ENCODE data around the gene APOBEC4. TPM values are rescaled to one million over a fixed set of nuclear protein-coding genes. Genes with fewer than 3 reads are reported as not detected.
"Not testable (repeated sequence)": the region's sequence is repeated elsewhere in the genome, so short reads cannot be mapped to it uniquely, and the experiment has no call there.

The APOBEC4 gene
- total RNA-seq, 6 experiments from 2014 or later = not detected

DNA sequence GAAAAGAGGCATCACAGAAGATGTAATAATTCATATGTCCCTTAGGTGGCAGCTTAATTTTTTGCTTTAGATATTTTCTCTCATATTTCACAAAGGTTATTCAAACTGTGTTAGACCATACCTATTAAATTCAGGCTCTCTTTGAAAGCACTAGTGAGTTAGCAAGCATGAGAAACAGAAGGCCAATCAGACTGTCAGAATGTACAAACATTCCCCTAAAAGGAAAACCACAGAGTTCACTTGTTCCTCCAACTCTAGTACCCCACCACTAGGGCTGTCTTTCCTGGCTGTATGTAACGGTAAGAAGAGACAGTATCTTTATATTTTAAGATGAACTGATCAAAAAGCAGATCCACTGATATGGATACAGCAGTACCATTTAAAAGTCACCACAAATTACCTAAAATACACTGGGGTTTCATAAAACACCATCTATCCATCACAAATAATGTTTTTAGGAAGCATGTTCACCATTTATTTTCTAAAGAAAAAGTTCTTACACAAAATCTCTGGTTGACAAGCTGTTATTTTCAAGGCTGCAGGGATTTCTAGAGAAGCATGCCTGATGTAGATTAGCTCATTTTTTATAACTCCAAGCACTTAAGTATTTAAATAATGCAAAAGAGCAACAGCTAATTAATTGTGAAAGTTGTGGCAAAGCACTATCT is 19.3 kb downstream of the APOBEC4 start:
- Mint-ChIP-seq H3K4me1 (ENCODE audit: low read depth) (peaks cover 62% of the 10 kb centered on the region), H3K4me3 (peak overlapping the region; percentile 100), H3K36me3 (ENCODE audit: low read depth) (peaks cover 49% of the 10 kb centered on the region), H3K9me3 (peaks cover 4% of the 10 kb centered on the region; the same call in 1 of the 2 replicates), H3K27ac (peak overlapping the region; percentile 99), H3K27me3 (ENCODE audit: insufficient read depth) (peaks cover 7% of the 10 kb centered on the region)
- TF ChIP-seq, protein P1, sequence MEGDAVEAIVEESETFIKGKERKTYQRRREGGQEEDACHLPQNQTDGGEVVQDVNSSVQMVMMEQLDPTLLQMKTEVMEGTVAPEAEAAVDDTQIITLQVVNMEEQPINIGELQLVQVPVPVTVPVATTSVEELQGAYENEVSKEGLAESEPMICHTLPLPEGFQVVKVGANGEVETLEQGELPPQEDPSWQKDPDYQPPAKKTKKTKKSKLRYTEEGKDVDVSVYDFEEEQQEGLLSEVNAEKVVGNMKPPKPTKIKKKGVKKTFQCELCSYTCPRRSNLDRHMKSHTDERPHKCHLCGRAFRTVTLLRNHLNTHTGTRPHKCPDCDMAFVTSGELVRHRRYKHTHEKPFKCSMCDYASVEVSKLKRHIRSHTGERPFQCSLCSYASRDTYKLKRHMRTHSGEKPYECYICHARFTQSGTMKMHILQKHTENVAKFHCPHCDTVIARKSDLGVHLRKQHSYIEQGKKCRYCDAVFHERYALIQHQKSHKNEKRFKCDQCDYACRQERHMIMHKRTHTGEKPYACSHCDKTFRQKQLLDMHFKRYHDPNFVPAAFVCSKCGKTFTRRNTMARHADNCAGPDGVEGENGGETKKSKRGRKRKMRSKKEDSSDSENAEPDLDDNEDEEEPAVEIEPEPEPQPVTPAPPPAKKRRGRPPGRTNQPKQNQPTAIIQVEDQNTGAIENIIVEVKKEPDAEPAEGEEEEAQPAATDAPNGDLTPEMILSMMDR (IDR thresholded peaks at IDR 0.05) = peak; percentile 77
- peak; percentile 89 for DNase-seq

DNA sequence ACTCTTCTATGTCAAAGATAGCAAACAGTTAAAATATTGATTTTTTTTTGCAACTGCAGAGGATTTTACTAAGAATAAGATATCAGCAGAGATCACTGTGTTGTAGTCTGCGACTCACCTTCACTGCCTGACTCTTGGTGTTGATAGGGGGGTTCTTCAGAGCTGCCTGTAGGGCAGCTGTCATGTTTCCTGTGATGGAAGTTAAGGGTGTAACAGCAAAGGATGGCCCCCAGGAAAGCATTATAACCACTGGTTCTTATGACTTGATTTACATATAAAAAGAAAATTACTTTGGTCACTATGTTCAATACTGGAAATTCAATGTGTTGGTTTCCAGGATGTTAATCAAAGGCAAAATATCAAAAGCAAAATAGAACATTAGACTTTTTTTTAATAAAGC is 20.2 kb downstream of the APOBEC4 start:
- peaks cover 61% of the 10 kb centered on the region for H3K4me1 Mint-ChIP-seq (ENCODE audit: low read depth)
- DNase-seq = no peak
- peak overlapping the region; percentile 100 for H3K4me3 Mint-ChIP-seq
- TF ChIP-seq, protein P1 (IDR thresholded peaks at IDR 0.05) = no peak
- peaks cover 4% of the 10 kb centered on the region; the same call in 1 of the 2 replicates for H3K9me3 Mint-ChIP-seq
- peaks cover 57% of the 10 kb centered on the region for H3K36me3 Mint-ChIP-seq (ENCODE audit: low read depth)
- H3K27me3 Mint-ChIP-seq (ENCODE audit: insufficient read depth) = peaks cover 7% of the 10 kb centered on the region
- peak overlapping the region; percentile 99; the same call in 1 of the 2 replicates for H3K27ac Mint-ChIP-seq

GRCh38 chr1:183632114-183632513 is 21.0 kb downstream of the APOBEC4 start:
- Mint-ChIP-seq H3K4me1 (ENCODE audit: low read depth) (peaks cover 54% of the 10 kb centered on the region), H3K36me3 (ENCODE audit: low read depth) (peaks cover 57% of the 10 kb centered on the region), H3K9me3 (peaks cover 4% of the 10 kb centered on the region; the same call in 1 of the 2 replicates), H3K27ac (peak overlapping the region; percentile 47), H3K27me3 (ENCODE audit: insufficient read depth) (peaks cover 7% of the 10 kb centered on the region), H3K4me3 (peak overlapping the region; percentile 100)
- TF ChIP-seq, protein P1 (IDR thresholded peaks at IDR 0.05) = no peak
- DNase-seq = peak; percentile 41

GRCh38 chr1:183630748-183631147 is 22.4 kb downstream of the APOBEC4 start:
- Mint-ChIP-seq H3K4me1 (ENCODE audit: low read depth) (peaks cover 55% of the 10 kb centered on the region), H3K4me3 (peak overlapping the region; percentile 100), H3K36me3 (ENCODE audit: low read depth) (peaks cover 64% of the 10 kb centered on the region), H3K27me3 (ENCODE audit: insufficient read depth) (peaks cover 2% of the 10 kb centered on the region; the same call in 1 of the 2 replicates), H3K27ac (peak overlapping the region; percentile 53), H3K9me3 (peaks cover 4% of the 10 kb centered on the region; the same call in 1 of the 2 replicates)
- TF ChIP-seq, protein P1 (IDR thresholded peaks at IDR 0.05) = no peak
- DNase-seq = peak; percentile 72

DNA sequence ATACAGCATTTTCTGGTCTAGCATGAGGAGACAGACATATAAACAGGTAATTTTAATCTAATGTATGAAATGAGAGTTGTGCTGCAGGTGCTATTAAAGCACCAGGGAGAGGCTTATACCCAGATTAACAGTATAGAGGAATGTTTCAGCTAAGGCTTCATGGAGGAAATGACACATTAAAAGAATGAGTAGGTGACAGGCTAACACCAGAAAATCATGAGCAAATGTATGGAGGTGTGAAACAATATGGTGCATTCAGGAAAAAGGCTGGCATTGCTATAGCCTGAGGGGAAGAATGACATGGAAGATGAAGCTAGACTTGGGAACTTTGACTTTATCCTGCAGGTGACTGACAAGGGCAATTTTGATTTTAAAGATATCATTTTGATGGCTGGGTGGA is 24.6 kb downstream of the APOBEC4 start:
- Mint-ChIP-seq H3K36me3 (ENCODE audit: low read depth) (peaks cover 68% of the 10 kb centered on the region), H3K4me3 (peak overlapping the region; percentile 12; the same call in 1 of the 2 replicates), H3K27me3 (ENCODE audit: insufficient read depth) (peaks cover 2% of the 10 kb centered on the region; the same call in 1 of the 2 replicates), H3K4me1 (ENCODE audit: low read depth) (peaks cover 72% of the 10 kb centered on the region), H3K9me3 (no peaks in the 10 kb centered on the region), H3K27ac (peak overlapping the region; percentile 62)
- TF ChIP-seq, protein P1 (IDR thresholded peaks at IDR 0.05) = no peak
- DNase-seq = no peak

- peaks cover 73% of the 10 kb centered on the region for H3K4me1 Mint-ChIP-seq (ENCODE audit: low read depth)
- 0 out of 2 replicates have a peak overlapping the region, but pooled peaks have one; percentile 16 for H3K27ac Mint-ChIP-seq
- peaks cover 56% of the 10 kb centered on the region for H3K36me3 Mint-ChIP-seq (ENCODE audit: low read depth)
- H3K27me3 Mint-ChIP-seq (ENCODE audit: insufficient read depth); DNase-seq; H3K4me3 Mint-ChIP-seq; H3K9me3 Mint-ChIP-seq: not testable (repeated sequence)
These were observed 26.9 kb downstream of the APOBEC4 start for GRCh38 chr1:183626236-183626635.

All from HFFc6 (cell line).